Endothelial cell of umbilical vein (primary cell): ENCODE measurements around the gene CD63. TPM values are rescaled to one million over a fixed set of nuclear protein-coding genes. Genes with fewer than 3 reads are reported as not detected.

Experiments
- BruUV-seq: library from RNA; stranded (reverse); fragments of 400-500 nt; replicated peaks from 2 replicates; lab custom pipeline; 2021; lab: Mats Ljungman, UMichigan
- CTCF ChIA-PET: fragments of 300-600, 350-600 bp; sonication (Branson Sonifier 250); formaldehyde crosslinking; loops from one replicate; lab custom pipeline; 2021; ENCODE audit warnings: antibody characterized with exemption, inconsistent platforms; lab: Charles Lee
- POLR2A ChIA-PET: fragments of 300-600, 350-600 bp; sonication (Branson Sonifier 250); formaldehyde crosslinking; loops from one replicate; lab custom pipeline; 2021; ENCODE audit warnings: antibody characterized with exemption, inconsistent platforms; lab: Charles Lee
- DNase-seq: peaks from one replicate; pipeline ENCODE4 v3.0.0-alpha.2; 2011; ENCODE audit warnings: low read depth, low spot score
- FAIRE-seq: peaks from 2 replicates; lab custom pipeline; 2011; peaks lifted over from hg19 to GRCh38; lab: Jason Lieb, UNC
- H2AFZ ChIP-seq: 2 replicates; pipeline ENCODE4 v1.6.0; 2012; ENCODE audit warnings: low read depth, low read length, control low read depth, inconsistent platforms
- H3K27ac ChIP-seq: 2 replicates; pipeline ENCODE4 v1.5.1; 2011; ENCODE audit warnings: low read depth, mild to moderate bottlenecking, control low read depth, low read length, moderate library complexity; ENCODE audit not compliant: insufficient read depth
- H3K27me3 ChIP-seq, 2 experiments: 2 replicates each; pipeline versions ENCODE4 v1.6.0 to v1.6.1; 2011; ENCODE audit warnings: low read length in 2 of 2, mixed read lengths in 1 of 2; ENCODE audit not compliant: control insufficient read depth in 2 of 2, insufficient read depth in 2 of 2
- H3K36me3 ChIP-seq, 2 experiments: 2 replicates in 1 of 2; 3 replicates in 1 of 2; pipeline ENCODE4 v1.5.1; 2011; ENCODE audit warnings: low read length in 2 of 2, mild to moderate bottlenecking in 1 of 2, moderate library complexity in 1 of 2; ENCODE audit not compliant: control insufficient read depth in 2 of 2, insufficient read depth in 2 of 2; ENCODE audit errors: extremely low read depth in 1 of 2
- H3K4me1 ChIP-seq: 3 replicates; pipeline ENCODE4 v1.5.1; 2011; ENCODE audit warnings: mild to moderate bottlenecking, low read length; ENCODE audit not compliant: control insufficient read depth, insufficient read depth; ENCODE audit errors: extremely low read depth
- H3K4me2 ChIP-seq: 2 replicates; pipeline ENCODE4 v1.6.1; 2011; ENCODE audit warnings: low read length, control low read depth, mixed read lengths; ENCODE audit not compliant: insufficient read depth
- H3K4me3 ChIP-seq, 3 experiments: fragments of 200-600 bp in 1 of 3; sonication (generic), shearing (Covaris generic) in 1 of 3; replicated peaks in 1 of 3; 2 replicates each; pipeline ENCODE4 v1.5.1; 2011 to 2016; ENCODE audit warnings: control low read depth in 3 of 3, low read length in 3 of 3, mild to moderate bottlenecking in 2 of 3, inconsistent platforms in 1 of 3, low read depth in 1 of 3, moderate library complexity in 1 of 3; ENCODE audit not compliant: insufficient read depth in 1 of 3
- H3K79me2 ChIP-seq: 2 replicates; pipeline ENCODE4 v1.6.0; 2012; ENCODE audit warnings: low read length, inconsistent platforms; ENCODE audit not compliant: control insufficient read depth, insufficient read depth
- H3K9ac ChIP-seq: replicated peaks from 2 replicates; pipeline ENCODE3; 2011; ENCODE audit warnings: low read length, control low read depth; ENCODE audit not compliant: insufficient read depth; ENCODE audit errors: extremely low read depth
- H3K9me1 ChIP-seq: replicated peaks from 3 replicates; pipeline ENCODE4 v1.6.0; 2011; ENCODE audit warnings: mild to moderate bottlenecking, low read length; ENCODE audit not compliant: control insufficient read depth, insufficient read depth; ENCODE audit errors: extremely low read depth
- H3K9me3 ChIP-seq: replicated peaks from 2 replicates; pipeline ENCODE4 v1.5.1; 2012; ENCODE audit warnings: low read length, inconsistent platforms; ENCODE audit not compliant: control insufficient read depth, insufficient read depth
- H4K20me1 ChIP-seq: replicated peaks from 2 replicates; pipeline ENCODE3; 2011; ENCODE audit warnings: mild to moderate bottlenecking, low read length; ENCODE audit not compliant: control insufficient read depth, insufficient read depth; ENCODE audit errors: extremely low read depth
- CTCF ChIP-seq, 2 donors: IDR thresholded peaks; 1 replicate in 1 of 2; 2 replicates in 1 of 2; pipeline ENCODE4 v1.5.1; 2011; ENCODE audit warnings: low read length in 2 of 2, mild to moderate bottlenecking in 2 of 2, moderate library complexity in 2 of 2, control low read depth in 1 of 2, inconsistent platforms in 1 of 2, low read depth in 1 of 2; ENCODE audit not compliant: insufficient read depth in 1 of 2; ENCODE audit errors: extremely low read depth in 1 of 2
- EZH2 ChIP-seq: IDR thresholded peaks from 2 replicates; pipeline ENCODE4 v1.6.1; 2012; ENCODE audit warnings: borderline replicate concordance, low read depth, mild to moderate bottlenecking, moderate library complexity, low read length, inconsistent platforms; ENCODE audit not compliant: severe bottlenecking
- FOS ChIP-seq: IDR thresholded peaks from 2 replicates; pipeline ENCODE4 v1.6.1; 2011; ENCODE audit warnings: mild to moderate bottlenecking, low read length, moderate library complexity, borderline replicate concordance; ENCODE audit not compliant: insufficient read depth
- GATA2 ChIP-seq: IDR thresholded peaks from 2 replicates; pipeline ENCODE4 v1.7.0; 2011; ENCODE audit warnings: low read depth, mild to moderate bottlenecking, moderate library complexity, mixed read lengths, low read length; ENCODE audit not compliant: insufficient read length, insufficient read depth
- JUN ChIP-seq: IDR thresholded peaks from 2 replicates; pipeline ENCODE4 v1.6.1; 2011; ENCODE audit warnings: borderline replicate concordance, low read depth; ENCODE audit not compliant: insufficient read length, insufficient read depth
- MYC ChIP-seq: IDR thresholded peaks from one replicate; pipeline ENCODE4 v1.6.1; 2011; ENCODE audit warnings: mild to moderate bottlenecking, low read depth, low read length
- POLR2A ChIP-seq: IDR thresholded peaks from 2 replicates; pipeline ENCODE4 v1.6.1; 2012; ENCODE audit warnings: low read depth, mild to moderate bottlenecking, control low read depth, low read length
- POLR2AphosphoS5 ChIP-seq: IDR thresholded peaks from 2 replicates; pipeline ENCODE4 v1.6.1; 2012; ENCODE audit warnings: low read depth, mild to moderate bottlenecking, control low read depth, low read length, moderate library complexity; ENCODE audit not compliant: insufficient read depth
- dilution Hi-C: fragments of 300-500 bp; cut with MboI; formaldehyde crosslinking; loops from one replicate; pipeline ENCODE4 v1.15.0; 2019; ENCODE audit warnings: low sequenced_read_pairs; ENCODE audit not compliant: extremely low pct_ligation_motif_present
- intact Hi-C: fragments of 100-400 bp; cut with micrococcal nuclease; formaldehyde crosslinking; loops from one replicate; pipeline ENCODE4 v1.10.0; 2022
- polyA plus RNA-seq, 4 experiments: library from polyadenylated mRNA; depleted of rRNA in 3 of 4; stranded (reverse) in 3 of 4; unstranded in 1 of 4; fragments of >200 nt; gene quantifications; 2 replicates each; pipeline versions ENCODE4 v1.2.1 to v1.2.3, GENCODE V29; 2011 to 2012; ENCODE audit warnings: missing spikeins in 1 of 4
- total RNA-seq: library from RNA; stranded (reverse); gene quantifications from 2 replicates; pipeline ENCODE4 v1.2.3, GENCODE V29; 2021
- TF ChIP-seq, protein P1 (sequence below): IDR thresholded peaks from 2 replicates; pipeline ENCODE4 v1.6.1; 2011; ENCODE audit not compliant: insufficient read depth, insufficient read length

The CD63 gene
- total and polyA plus RNA-seq, 2 donors (not counting 3 experiments of a cell fraction or from before 2014, with no cell fraction given): 1,054 to 1,429 TPM

- intact Hi-C loops (no loop called here), dilution Hi-C loops (no loop called here)
- H3K4me1 ChIP-seq: no peaks in the 10 kb centered on the region
- H3K79me2 ChIP-seq: no peaks in the 10 kb centered on the region
- no peak overlapping the region for H3K9ac ChIP-seq
- ChIA-PET CTCF (interaction anchor here (1.4 to 1.5 kb wide), 2 partner anchors 11 to 38 kb away, joined by 5 to 7 read pairs; no protein-coding TSS in a partner anchor), POLR2A (no interaction called here)
- no peak overlapping the region for H2AFZ ChIP-seq
- H3K27ac ChIP-seq: no peak overlapping the region
- H3K4me2 ChIP-seq: no peak overlapping the region
- no peaks in the 10 kb centered on the region for H4K20me1 ChIP-seq
- H3K27me3 ChIP-seq: no peaks in the 10 kb centered on the region
- TF ChIP-seq, protein P1, sequence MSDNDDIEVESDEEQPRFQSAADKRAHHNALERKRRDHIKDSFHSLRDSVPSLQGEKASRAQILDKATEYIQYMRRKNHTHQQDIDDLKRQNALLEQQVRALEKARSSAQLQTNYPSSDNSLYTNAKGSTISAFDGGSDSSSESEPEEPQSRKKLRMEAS: no peak
- TF ChIP-seq GATA2: no peak
- no peak for TF ChIP-seq POLR2AphosphoS5
- TF ChIP-seq MYC: no peak
- no peak for TF ChIP-seq CTCF (IDR thresholded peaks at IDR 0.05; ENCODE audit: extremely low read depth in 1 of 2, insufficient read depth in 1 of 2, low read depth in 1 of 2, low read length in 2 of 2)
- TF ChIP-seq FOS: no peak
- TF ChIP-seq POLR2A: no peak
- no peak for TF ChIP-seq EZH2
- TF ChIP-seq JUN: no peak
- DNase-seq: no peak
- FAIRE-seq: no peak
- BruUV-seq: no TSS peak
- H3K9me1 ChIP-seq: no peaks in the 10 kb centered on the region
- no peaks in the 10 kb centered on the region for H3K36me3 ChIP-seq
- no peaks in the 10 kb centered on the region for H3K9me3 ChIP-seq
- no peak overlapping the region for H3K4me3 ChIP-seq
These were observed 34.2 kb downstream of the CD63 start for GRCh38 chr12:55694651-55695050.
